WTC11 (cell line): ENCODE data around the gene MVB12A.

Source experiments
- CTCF ChIP-seq: fragments of 200-600 bp; IDR thresholded peaks from 2 replicates; pipeline ENCODE4 v1.8.0; 2022; ENCODE audit warnings: antibody characterized with exemption
- GTF2I ChIP-seq: fragments of 250-450 bp; sonication (Bioruptor Pico); conservative IDR thresholded peaks from 2 replicates; pipeline ENCODE4 v1.4.0; 2021; ENCODE audit warnings: mild to moderate bottlenecking
- ZNF416 ChIP-seq: fragments of 250-450 bp; sonication (Bioruptor Pico); IDR thresholded peaks from 2 replicates; pipeline ENCODE4 v1.9.0; 2021; ENCODE audit warnings: mild to moderate bottlenecking, inconsistent platforms

GRCh38 chr19:17457616-17458015, 37.8 kb downstream of the MVB12A start:
- TF ChIP-seq ZNF416 (CRISPR knock-in tag), result no peak
- no peak for TF ChIP-seq GTF2I
- no peak for TF ChIP-seq CTCF
